Activated CD4-positive, CD25-positive, alpha-beta regulatory T cell treated with anti-CD3 and anti-CD28 coated beads, Interleukin-2, amount 50 U/mL, for 72 hours (primary cell): Measurements from ENCODE around the gene TOX3.

ENCODE experiments used
- DNase-seq: peaks from one replicate; pipeline ENCODE4 v3.0.0; 2021

The TOX3 gene

GRCh38 chr16:52441886-52442285, 105.1 kb downstream of the TOX3 start:
- no peak for DNase-seq

- DNase-seq = no peak
Observed at GRCh38 chr16:52440248-52440647, 106.7 kb downstream of the TOX3 start.

GRCh38 chr16:52439750-52440149, 107.2 kb downstream of the TOX3 start:
- DNase-seq = no peak

- no peak for DNase-seq
Observed at GRCh38 chr16:52439171-52439701, 107.7 kb downstream of the TOX3 start.

- no peak for DNase-seq
Observed at GRCh38 chr16:52437277-52437670, 109.7 kb downstream of the TOX3 start.

- no peak for DNase-seq
Observed at GRCh38 chr16:52436339-52437276, 110.3 kb downstream of the TOX3 start.

GRCh38 chr16:52434224-52434623, 112.7 kb downstream of the TOX3 start:
- no peak for DNase-seq

- no peak for DNase-seq
Observed at GRCh38 chr16:52433643-52434042, 113.3 kb downstream of the TOX3 start.

- DNase-seq = no peak
Observed at GRCh38 chr16:52424591-52424990, 122.4 kb downstream of the TOX3 start.

GRCh38 chr16:52422307-52422706, 124.6 kb downstream of the TOX3 start:
- no peak for DNase-seq

GRCh38 chr16:52418201-52418600, 128.7 kb downstream of the TOX3 start:
- no peak for DNase-seq

GRCh38 chr16:52416888-52417287, 130.1 kb downstream of the TOX3 start:
- DNase-seq = no peak

GRCh38 chr16:52411011-52411410, 135.9 kb downstream of the TOX3 start:
- DNase-seq = no peak

- no peak for DNase-seq
Observed at GRCh38 chr16:52408191-52408845, 138.6 kb downstream of the TOX3 start.

GRCh38 chr16:52407778-52408177, 139.2 kb downstream of the TOX3 start:
- DNase-seq = no peak

- no peak for DNase-seq
Observed at GRCh38 chr16:52405441-52405840, 141.5 kb downstream of the TOX3 start.

- DNase-seq = no peak
Observed at GRCh38 chr16:52404546-52404945, 142.4 kb downstream of the TOX3 start.

- DNase-seq = no peak
Observed at GRCh38 chr16:52399116-52399515, 147.8 kb downstream of the TOX3 start.

- DNase-seq = no peak
Observed at GRCh38 chr16:52398491-52398960, 148.4 kb downstream of the TOX3 start.

- no peak for DNase-seq
Observed at GRCh38 chr16:52398021-52398420, 148.9 kb downstream of the TOX3 start.

GRCh38 chr16:52393448-52393847, 153.5 kb downstream of the TOX3 start:
- no peak for DNase-seq

GRCh38 chr16:52389045-52389444, 157.9 kb downstream of the TOX3 start:
- DNase-seq = no peak
